KMS-11 (cell line): Measurements from ENCODE around the gene EGFL8.

Experiments used
- H2AFZ ChIP-seq: fragments of 200-600 bp; sonication (generic); 2 replicates; pipeline ENCODE4 v1.6.1; 2016; ENCODE audit warnings: antibody characterized with exemption, mixed run types, low read depth
- H3K27ac ChIP-seq: fragments of 200-600 bp; sonication (generic); 2 replicates; pipeline ENCODE4 v1.6.1; 2016; ENCODE audit warnings: mild to moderate bottlenecking, mixed run types
- H3K27me3 ChIP-seq: fragments of 200-600 bp; sonication (generic); 2 replicates; pipeline ENCODE4 v1.6.1; 2017; ENCODE audit warnings: mild to moderate bottlenecking, low read depth, mixed run types, moderate library complexity; ENCODE audit not compliant: insufficient read depth
- H3K36me3 ChIP-seq: fragments of 200-600 bp; sonication (generic); 2 replicates; pipeline ENCODE4 v1.6.1; 2017; ENCODE audit warnings: mild to moderate bottlenecking, mixed run types; ENCODE audit not compliant: insufficient read depth
- H3K4me1 ChIP-seq: fragments of 200-600 bp; sonication (generic); 2 replicates; pipeline ENCODE4 v1.6.1; 2016; ENCODE audit warnings: mild to moderate bottlenecking, low read depth, mixed run types; ENCODE audit not compliant: poor library complexity, severe bottlenecking
- H3K4me2 ChIP-seq: fragments of 200-600 bp; sonication (generic); 2 replicates; pipeline ENCODE4 v1.7.0; 2016; ENCODE audit warnings: mild to moderate bottlenecking, mixed run types
- H3K4me3 ChIP-seq: fragments of 200-600 bp; sonication (generic); IDR thresholded peaks from 2 replicates; pipeline ENCODE4 v1.6.1; 2017; ENCODE audit warnings: low read depth, low read length, mixed read lengths; ENCODE audit not compliant: insufficient read depth
- H3K79me2 ChIP-seq: fragments of 200-600 bp; sonication (generic); 2 replicates; pipeline ENCODE4 v1.6.1; 2016; ENCODE audit warnings: low read depth, mixed run types; ENCODE audit not compliant: insufficient read depth
- H3K9ac ChIP-seq: fragments of 200-600 bp; sonication (generic); 2 replicates; pipeline ENCODE4 v1.6.1; 2016; ENCODE audit warnings: mild to moderate bottlenecking, mixed run types
- H4K20me1 ChIP-seq: fragments of 200-600 bp; sonication (generic); 2 replicates; pipeline ENCODE4 v1.6.1; 2016; ENCODE audit warnings: mild to moderate bottlenecking, mixed run types; ENCODE audit not compliant: insufficient read depth
- CTCF ChIP-seq: fragments of 200-600 bp; sonication (generic); conservative IDR thresholded peaks from 2 replicates; pipeline ENCODE4 v1.6.1; 2017; ENCODE audit warnings: low read depth, mild to moderate bottlenecking, antibody characterized with exemption, low read length, moderate library complexity, mixed read lengths

The EGFL8 gene

GRCh38 chr6:32202186-32202585, 37.8 kb downstream of the EGFL8 start:
- no peaks in the 10 kb centered on the region for H3K27me3 ChIP-seq
- no peak overlapping the region for H3K4me2 ChIP-seq
- H2AFZ ChIP-seq = no peak overlapping the region
- peaks cover 5% of the 10 kb centered on the region for H3K4me1 ChIP-seq
- H3K36me3 ChIP-seq = no peaks in the 10 kb centered on the region
- no peak overlapping the region for H3K4me3 ChIP-seq
- no peaks in the 10 kb centered on the region for H3K79me2 ChIP-seq
- no peak for TF ChIP-seq CTCF
- H3K9ac ChIP-seq = no peak overlapping the region
- H3K27ac ChIP-seq = no peak overlapping the region
- no peaks in the 10 kb centered on the region for H4K20me1 ChIP-seq

- no peak for TF ChIP-seq CTCF
- no peaks in the 10 kb centered on the region for H4K20me1 ChIP-seq
- H3K4me1 ChIP-seq = no peaks in the 10 kb centered on the region
- H2AFZ ChIP-seq = no peak overlapping the region
- no peaks in the 10 kb centered on the region for H3K27me3 ChIP-seq
- no peak overlapping the region for H3K4me3 ChIP-seq
- no peak overlapping the region for H3K9ac ChIP-seq
- H3K4me2 ChIP-seq = no peak overlapping the region
- H3K36me3 ChIP-seq = no peaks in the 10 kb centered on the region
- H3K79me2 ChIP-seq = no peaks in the 10 kb centered on the region
- no peak overlapping the region for H3K27ac ChIP-seq
Observed at GRCh38 chr6:32203426-32204267, 39.3 kb downstream of the EGFL8 start.

- Histone ChIP-seq H3K27me3 (no peaks in the 10 kb centered on the region), H3K27ac (no peak overlapping the region), H4K20me1 (no peaks in the 10 kb centered on the region), H3K4me1 (no peaks in the 10 kb centered on the region), H3K79me2 (no peaks in the 10 kb centered on the region), H3K36me3 (no peaks in the 10 kb centered on the region), H3K4me2 (no peak overlapping the region), H3K4me3 (no peak overlapping the region), H3K9ac (no peak overlapping the region), H2AFZ (no peak overlapping the region)
- TF ChIP-seq CTCF = no peak
Observed at GRCh38 chr6:32204268-32204715, 39.9 kb downstream of the EGFL8 start.

- Histone ChIP-seq H3K36me3 (no peaks in the 10 kb centered on the region), H3K9ac (no peak overlapping the region), H2AFZ (no peak overlapping the region), H3K4me3 (no peak overlapping the region), H4K20me1 (no peaks in the 10 kb centered on the region), H3K79me2 (no peaks in the 10 kb centered on the region), H3K4me1 (no peaks in the 10 kb centered on the region), H3K27ac (no peak overlapping the region), H3K27me3 (no peaks in the 10 kb centered on the region), H3K4me2 (no peak overlapping the region)
- no peak for TF ChIP-seq CTCF
Observed at GRCh38 chr6:32208996-32209395, 44.6 kb downstream of the EGFL8 start.
